Omental fat pad (tissue), 4 donors: ENCODE measurements around the gene ST3GAL3. TPM values are rescaled to one million over a fixed set of nuclear protein-coding genes. Genes with fewer than 3 reads are reported as not detected.

ENCODE experiments used
- ATAC-seq: fragments of 150-250 bp; one replicate; pipeline ENCODE4 v1.9.1; 2016; ENCODE audit warnings: mild to moderate bottlenecking, moderate library complexity; ENCODE audit not compliant: low FRiP score
- DNase-seq: peaks from one replicate; pipeline ENCODE4 v3.0.0-alpha.2; 2019; ENCODE audit warnings: low spot score
- total RNA-seq, 4 donors: library from RNA; depleted of rRNA; stranded (reverse); fragments of >200 nt; gene quantifications; one replicate each; pipeline ENCODE4 v1.1.0, GENCODE V29; 2016
- TF ChIP-seq, protein P1 (sequence below), 3 donors: fragments of 450-650 bp; IDR thresholded peaks; one replicate each; pipeline ENCODE4 v1.5.1; 2016 to 2017; ENCODE audit warnings: antibody characterized with exemption in 3 of 3, mild to moderate bottlenecking in 3 of 3, moderate library complexity in 2 of 3

Gene ST3GAL3
- total RNA-seq, 4 donors from 2014 or later: 13.4 to 23.9 (median 20.1) TPM

DNA sequence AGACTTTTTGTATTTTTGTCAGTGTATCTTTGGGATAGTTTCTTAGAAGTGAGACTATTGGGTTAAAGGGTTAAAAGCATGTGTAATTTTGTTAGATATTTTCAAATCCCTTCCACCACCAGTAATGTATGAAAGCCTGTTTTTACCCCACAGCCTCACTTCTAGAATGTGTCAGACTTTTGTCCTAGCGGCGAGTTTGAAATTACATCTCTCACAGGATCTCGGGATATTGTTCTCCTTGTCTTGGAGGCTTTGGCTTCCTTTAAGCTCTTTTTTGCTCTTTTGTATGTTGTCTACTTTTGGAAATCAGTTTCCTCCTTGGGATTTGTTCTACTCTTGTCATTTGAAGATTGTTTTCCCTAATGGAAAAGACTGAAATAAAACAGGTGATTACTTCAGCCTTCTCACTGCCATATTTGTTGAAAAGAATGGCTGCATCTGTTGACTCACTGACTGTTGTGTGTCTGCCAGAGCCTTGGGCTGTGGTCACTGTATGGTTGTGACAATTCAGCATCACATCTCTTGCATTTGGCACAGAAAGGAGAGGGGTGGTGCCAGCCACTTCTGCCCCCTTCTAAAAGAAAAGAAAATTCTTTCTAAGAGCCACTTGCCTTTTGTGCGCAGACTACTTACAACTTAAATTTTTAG, 22.6 kb downstream of the ST3GAL3 start:
- ATAC-seq (no peak), DNase-seq (no peak)
- TF ChIP-seq, protein P1, sequence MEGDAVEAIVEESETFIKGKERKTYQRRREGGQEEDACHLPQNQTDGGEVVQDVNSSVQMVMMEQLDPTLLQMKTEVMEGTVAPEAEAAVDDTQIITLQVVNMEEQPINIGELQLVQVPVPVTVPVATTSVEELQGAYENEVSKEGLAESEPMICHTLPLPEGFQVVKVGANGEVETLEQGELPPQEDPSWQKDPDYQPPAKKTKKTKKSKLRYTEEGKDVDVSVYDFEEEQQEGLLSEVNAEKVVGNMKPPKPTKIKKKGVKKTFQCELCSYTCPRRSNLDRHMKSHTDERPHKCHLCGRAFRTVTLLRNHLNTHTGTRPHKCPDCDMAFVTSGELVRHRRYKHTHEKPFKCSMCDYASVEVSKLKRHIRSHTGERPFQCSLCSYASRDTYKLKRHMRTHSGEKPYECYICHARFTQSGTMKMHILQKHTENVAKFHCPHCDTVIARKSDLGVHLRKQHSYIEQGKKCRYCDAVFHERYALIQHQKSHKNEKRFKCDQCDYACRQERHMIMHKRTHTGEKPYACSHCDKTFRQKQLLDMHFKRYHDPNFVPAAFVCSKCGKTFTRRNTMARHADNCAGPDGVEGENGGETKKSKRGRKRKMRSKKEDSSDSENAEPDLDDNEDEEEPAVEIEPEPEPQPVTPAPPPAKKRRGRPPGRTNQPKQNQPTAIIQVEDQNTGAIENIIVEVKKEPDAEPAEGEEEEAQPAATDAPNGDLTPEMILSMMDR (IDR thresholded peaks at IDR 0.05): no peak

DNA sequence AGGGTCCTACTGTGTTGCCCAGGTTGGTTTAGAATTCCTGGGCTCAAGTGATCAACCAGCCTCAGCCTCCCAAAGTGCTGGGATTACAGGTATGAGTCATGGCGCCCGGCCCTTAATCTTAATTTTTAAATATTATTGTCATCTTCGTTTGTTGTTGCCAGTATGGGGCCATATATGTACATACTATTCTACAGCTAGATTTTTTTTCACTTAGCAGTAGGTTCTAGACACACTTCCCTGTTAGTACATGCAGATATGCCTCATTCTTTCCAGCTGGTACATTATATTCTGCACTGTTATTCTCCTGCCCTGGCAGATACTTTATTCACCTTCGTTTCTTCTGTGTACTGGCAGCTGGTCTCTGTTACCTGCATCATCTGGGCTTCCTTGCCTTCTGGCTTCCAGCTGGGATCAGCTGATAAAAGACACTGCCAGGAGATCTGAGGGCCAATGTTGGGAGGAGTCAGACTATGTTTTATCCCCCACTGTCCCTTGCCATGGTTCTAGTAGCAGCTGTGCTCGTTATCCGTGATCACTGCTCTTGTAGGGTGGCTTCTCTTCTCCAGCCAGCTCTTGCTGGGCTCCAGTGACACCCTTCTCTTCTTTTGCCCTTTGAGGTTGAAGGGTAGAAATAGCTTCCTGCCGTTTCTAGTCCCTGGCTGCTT, 24.7 kb downstream of the ST3GAL3 start:
- ATAC-seq (no peak), DNase-seq (no peak)

DNA sequence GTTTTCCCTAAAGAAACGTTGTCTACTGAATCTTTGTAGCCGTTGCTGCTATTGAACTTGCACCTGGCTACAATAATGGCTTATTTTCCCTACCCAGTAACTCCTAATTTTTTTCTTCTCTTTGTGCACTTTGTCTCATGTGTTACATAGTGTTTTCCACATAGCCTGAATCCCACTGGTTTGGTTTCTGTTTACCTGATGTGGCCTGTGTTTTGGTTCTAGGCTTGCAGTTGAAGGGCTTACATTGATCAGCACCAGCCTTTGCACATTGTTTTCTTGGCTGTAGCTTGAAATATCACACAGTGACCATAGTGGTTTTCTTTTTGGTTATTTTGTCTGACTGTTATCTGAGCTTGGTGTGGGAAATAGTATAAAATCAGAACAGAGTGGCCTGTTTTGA, 29.5 kb downstream of the ST3GAL3 start:
- TF ChIP-seq, protein P1 (IDR thresholded peaks at IDR 0.05): no peak
- no peak for DNase-seq
- ATAC-seq: no peak

More for the DNA sequence above, 24.7 kb downstream of the ST3GAL3 start:
- TF ChIP-seq, protein P1 (IDR thresholded peaks at IDR 0.05): no peak

DNA sequence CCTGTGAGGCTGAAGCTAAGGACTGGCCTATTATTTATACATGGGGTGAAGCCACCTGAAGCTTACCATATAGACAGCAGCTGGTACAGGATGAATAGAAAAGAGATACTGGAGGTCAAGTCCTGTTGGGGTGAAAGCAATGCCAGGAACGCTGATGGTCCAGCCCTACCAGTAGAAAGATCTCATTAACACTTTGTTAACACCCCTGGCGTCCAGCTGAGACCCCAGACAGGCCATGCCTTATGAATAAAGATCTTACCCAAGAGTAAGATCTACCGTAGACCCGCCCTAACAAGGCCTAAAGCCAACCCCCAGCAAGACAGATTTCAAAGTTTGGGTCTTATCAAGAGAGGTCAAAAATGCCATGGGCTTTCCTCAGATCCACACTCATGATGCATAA, 34.7 kb downstream of the ST3GAL3 start:
- TF ChIP-seq, protein P1 (IDR thresholded peaks at IDR 0.05): no peak
- DNase-seq (no peak), ATAC-seq (no peak)

DNA sequence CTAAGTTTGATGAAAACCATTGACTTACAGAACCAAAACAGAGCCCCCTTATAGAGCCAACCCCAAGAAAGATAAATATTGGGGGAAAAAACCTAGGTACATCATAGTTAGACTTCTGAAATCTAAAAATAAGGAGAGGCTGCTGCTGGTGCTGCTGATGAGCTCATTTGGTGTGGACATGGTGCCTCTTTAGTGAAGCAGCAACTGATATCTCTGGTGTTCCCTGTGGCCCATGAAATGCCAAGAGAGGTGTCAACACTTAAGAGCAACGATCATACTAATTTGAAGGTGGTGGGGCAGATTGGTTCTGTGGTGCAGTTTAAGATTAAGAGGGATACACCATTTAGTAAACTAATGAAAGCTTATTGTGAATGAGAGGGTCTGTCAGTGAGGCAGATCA, 35.9 kb downstream of the ST3GAL3 start:
- DNase-seq: no peak
- TF ChIP-seq, protein P1 (IDR thresholded peaks at IDR 0.05): no peak
- no peak for ATAC-seq

DNA sequence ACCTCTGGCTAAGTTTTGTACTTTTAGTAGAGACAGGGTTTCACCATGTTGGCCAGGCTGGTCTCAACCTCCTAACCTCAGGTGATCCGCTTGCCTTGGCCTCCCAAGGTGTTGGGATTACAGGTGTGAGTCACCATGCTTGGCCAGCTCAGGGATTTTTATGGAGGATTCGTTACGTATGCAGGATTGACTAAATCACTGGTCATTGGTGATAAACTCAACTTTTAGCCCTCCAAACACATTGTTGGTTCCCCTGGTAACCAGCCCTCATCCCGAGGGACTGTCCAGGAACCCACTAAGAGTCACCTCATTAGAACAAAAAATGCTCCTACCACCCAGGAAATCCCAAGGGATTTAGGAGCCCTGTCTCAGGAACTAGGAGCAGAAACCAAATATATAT, 40.4 kb downstream of the ST3GAL3 start:
- TF ChIP-seq, protein P1 (IDR thresholded peaks at IDR 0.05): no peak
- no peak for DNase-seq

DNA sequence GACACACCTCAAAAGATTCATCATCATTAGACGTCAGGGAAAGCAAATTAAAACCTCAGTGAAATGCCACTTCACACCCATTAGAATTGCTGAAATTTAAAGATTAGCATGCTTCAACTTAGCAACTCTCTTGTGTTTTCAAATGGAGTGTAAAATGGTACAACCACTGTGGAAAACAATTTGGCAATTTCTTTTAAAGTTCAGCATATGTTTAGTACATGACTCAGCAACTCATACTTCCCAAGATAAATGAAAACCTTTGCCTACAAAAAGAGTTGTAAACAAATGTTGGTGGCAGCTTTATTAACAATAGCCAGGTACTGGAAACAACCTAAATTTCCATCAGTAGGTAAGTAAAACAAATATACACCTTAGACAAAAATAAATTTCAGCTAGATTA, 42.7 kb downstream of the ST3GAL3 start:
- ATAC-seq (no peak), DNase-seq (no peak)
- TF ChIP-seq, protein P1 (IDR thresholded peaks at IDR 0.05): no peak

More for the DNA sequence above, 40.4 kb downstream of the ST3GAL3 start:
- no peak for ATAC-seq
